Activated T-helper 1 cell treated with anti-CD3 and anti-CD28 coated beads, Interleukin-12 subunit alpha, Interleukin-12 subunit beta, Interleukin-2, Interleukin-4 antibody, amounts not matched to agents 30 ng/mL and 10 ng/mL and 1 ng/mL, durations not matched to agents 14 hours and 24 hours and 36 hours (primary cell): ENCODE measurements around the gene SMYD3. TPM values are rescaled to one million over a fixed set of nuclear protein-coding genes. Genes with fewer than 3 reads are reported as not detected.

Experiments used
- DNase-seq: peaks from one replicate; pipeline ENCODE4 v3.0.0; 2021; ENCODE audit warnings: low spot score
- H3K27ac Mint-ChIP-seq: one replicate; pipeline ENCODE4 v1.8.0; 2021; ENCODE audit warnings: mild to moderate bottlenecking, mixed read lengths
- H3K27me3 Mint-ChIP-seq: one replicate; pipeline ENCODE4 v1.8.0; 2022; ENCODE audit warnings: mild to moderate bottlenecking, moderate library complexity, mixed read lengths; ENCODE audit not compliant: insufficient read depth
- H3K36me3 Mint-ChIP-seq: one replicate; pipeline ENCODE4 v1.8.0; 2021; ENCODE audit warnings: low read depth, mixed read lengths
- H3K4me1 Mint-ChIP-seq: one replicate; pipeline ENCODE4 v1.8.0; 2021; ENCODE audit warnings: low read depth, mixed read lengths
- H3K4me3 Mint-ChIP-seq: one replicate; pipeline ENCODE4 v1.8.0; 2021; ENCODE audit warnings: mild to moderate bottlenecking, moderate library complexity, mixed read lengths
- H3K9me3 Mint-ChIP-seq: one replicate; pipeline ENCODE4 v1.8.0; 2021; ENCODE audit warnings: mixed read lengths
- intact Hi-C: fragments of 100-400 bp; cut with micrococcal nuclease; formaldehyde crosslinking; loops from one replicate; pipeline ENCODE4 v1.15.1; 2024
- total RNA-seq: library from RNA; stranded (reverse); gene quantifications from 2 replicates; pipeline ENCODE4 v1.2.3, GENCODE V29; 2022

The SMYD3 gene
- total RNA-seq, 1 donor from 2014 or later = 21.7 TPM

DNA sequence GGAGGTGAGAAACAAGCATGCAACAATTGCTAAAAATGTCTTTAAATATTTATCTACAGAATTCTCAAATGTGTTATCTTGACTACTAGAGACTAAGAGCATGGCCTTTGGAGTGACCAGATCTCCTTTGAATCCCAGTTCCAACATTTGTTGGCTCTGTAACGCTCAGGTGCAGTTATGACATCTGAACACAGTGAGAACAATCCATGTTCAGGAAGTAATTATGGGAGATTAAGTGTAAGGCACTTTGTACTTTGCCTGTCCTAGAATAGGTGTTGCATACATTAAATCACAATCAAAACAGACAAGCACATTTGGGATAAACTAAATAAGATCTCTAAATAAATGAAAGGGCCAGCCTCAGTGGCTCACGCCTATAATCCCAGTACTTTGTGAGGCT is 454.5 kb downstream of the SMYD3 start:
- H3K4me1 Mint-ChIP-seq = no peaks in the 10 kb centered on the region
- H3K27me3 Mint-ChIP-seq = no peaks in the 10 kb centered on the region
- H3K27ac Mint-ChIP-seq = no peak overlapping the region
- intact Hi-C loops = no loop called here
- no peak overlapping the region for H3K4me3 Mint-ChIP-seq
- DNase-seq = no peak
- H3K9me3 Mint-ChIP-seq = no peaks in the 10 kb centered on the region
- H3K36me3 Mint-ChIP-seq = peaks cover 1% of the 10 kb centered on the region

DNA sequence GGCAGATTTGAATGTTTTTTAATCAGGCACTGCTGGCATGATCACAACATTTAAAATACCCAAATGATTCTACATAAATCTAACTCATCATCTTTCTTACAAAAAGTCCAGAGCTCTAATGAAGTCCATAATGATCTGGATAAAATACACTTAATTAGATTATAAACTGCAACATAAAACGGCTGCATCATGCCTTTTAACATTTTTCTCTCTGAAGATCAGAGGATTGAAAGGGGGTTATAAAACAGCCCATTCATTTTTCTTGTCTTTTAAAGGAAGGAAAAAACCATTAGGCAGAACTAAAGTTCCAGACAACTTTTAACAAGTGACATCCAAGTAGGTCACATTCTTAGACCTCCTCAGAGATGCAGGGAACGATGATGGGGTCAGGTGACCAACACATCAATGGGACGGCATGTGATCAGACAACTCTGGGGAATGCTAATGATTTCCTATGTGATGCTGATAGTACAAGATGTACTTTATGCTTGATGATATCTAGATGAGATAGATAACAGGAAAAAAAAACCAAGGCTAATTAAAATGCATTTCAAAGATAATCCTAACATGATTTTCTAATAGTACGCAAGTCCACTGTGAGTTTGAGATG is 455.1 kb downstream of the SMYD3 start:
- Mint-ChIP-seq H3K36me3 (peaks cover 1% of the 10 kb centered on the region), H3K9me3 (no peaks in the 10 kb centered on the region), H3K4me3 (no peak overlapping the region), H3K27ac (no peak overlapping the region), H3K4me1 (no peaks in the 10 kb centered on the region), H3K27me3 (no peaks in the 10 kb centered on the region)
- intact Hi-C loops = no loop called here
- DNase-seq = no peak

DNA sequence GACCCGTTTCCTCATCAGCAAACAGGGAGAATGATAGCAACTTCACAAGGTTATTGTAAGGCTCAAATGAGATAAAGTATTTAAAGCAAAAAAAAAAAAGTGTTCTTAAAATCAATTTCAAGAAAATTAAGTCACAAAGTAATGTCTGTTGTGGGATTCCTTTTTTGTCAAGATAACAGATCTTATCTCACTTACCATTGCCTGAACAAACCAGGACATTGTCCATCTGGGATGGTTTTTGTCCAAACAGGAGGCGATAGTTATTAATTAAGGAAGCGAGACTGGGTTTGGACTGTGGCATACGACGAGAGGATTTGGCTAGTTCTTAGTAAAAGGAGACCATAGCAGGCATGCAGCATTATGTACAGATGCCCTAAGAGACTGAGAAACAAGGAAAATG is 458.4 kb downstream of the SMYD3 start:
- no peak overlapping the region for H3K4me3 Mint-ChIP-seq
- no peak for DNase-seq
- peaks cover 1% of the 10 kb centered on the region for H3K36me3 Mint-ChIP-seq
- intact Hi-C loops = no loop called here
- H3K4me1 Mint-ChIP-seq = no peaks in the 10 kb centered on the region
- no peaks in the 10 kb centered on the region for H3K9me3 Mint-ChIP-seq
- H3K27me3 Mint-ChIP-seq = no peaks in the 10 kb centered on the region
- no peak overlapping the region for H3K27ac Mint-ChIP-seq

DNA sequence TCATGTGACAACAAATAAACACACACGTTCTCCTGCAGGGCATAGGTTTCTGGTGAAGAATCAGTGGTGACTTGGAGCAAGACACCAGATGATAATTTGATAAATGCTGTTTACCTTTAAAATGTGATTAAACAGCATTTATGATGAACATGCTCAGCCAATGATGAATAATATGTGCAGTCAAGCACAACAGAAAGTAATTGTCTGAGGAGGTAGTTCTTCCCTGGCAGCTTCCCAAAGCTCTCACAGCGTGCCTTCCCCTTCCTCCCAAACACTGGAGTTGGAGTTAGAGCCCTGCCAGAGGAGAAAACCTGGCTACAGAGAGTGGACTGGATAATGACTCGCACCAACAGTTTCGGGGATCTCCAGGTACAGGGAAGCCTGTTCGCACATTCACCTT is 463.5 kb downstream of the SMYD3 start:
- no peaks in the 10 kb centered on the region for H3K36me3 Mint-ChIP-seq
- no peak overlapping the region for H3K4me3 Mint-ChIP-seq
- H3K27ac Mint-ChIP-seq = no peak overlapping the region

DNA sequence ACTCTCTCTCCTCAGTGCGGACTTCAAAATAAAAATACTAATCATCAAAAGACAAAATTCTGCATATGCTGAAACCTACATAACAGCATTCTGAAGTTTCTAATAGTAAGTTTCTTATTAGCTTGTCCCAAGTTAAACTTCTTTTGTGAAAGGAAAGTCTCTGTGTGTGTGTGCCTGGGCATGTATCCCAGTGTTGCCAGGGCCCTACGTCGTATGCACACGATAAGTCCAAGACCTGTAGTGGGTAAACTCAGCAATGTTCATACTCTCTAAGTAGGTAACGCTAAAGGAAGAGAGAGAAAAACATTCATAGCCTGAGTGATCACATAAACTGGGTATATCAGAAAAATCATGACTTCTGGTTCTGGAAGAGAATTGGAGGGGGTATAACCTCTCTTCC is 465.7 kb downstream of the SMYD3 start:
- Mint-ChIP-seq H3K9me3 (no peaks in the 10 kb centered on the region), H3K27ac (no peak overlapping the region), H3K36me3 (no peaks in the 10 kb centered on the region), H3K4me3 (no peak overlapping the region), H3K27me3 (no peaks in the 10 kb centered on the region), H3K4me1 (no peaks in the 10 kb centered on the region)
- intact Hi-C loops = no loop called here
- no peak for DNase-seq

More for the DNA sequence above, 463.5 kb downstream of the SMYD3 start:
- no peaks in the 10 kb centered on the region for H3K4me1 Mint-ChIP-seq
- no peaks in the 10 kb centered on the region for H3K27me3 Mint-ChIP-seq
- no peaks in the 10 kb centered on the region for H3K9me3 Mint-ChIP-seq
- intact Hi-C loops = no loop called here
- DNase-seq = no peak

DNA sequence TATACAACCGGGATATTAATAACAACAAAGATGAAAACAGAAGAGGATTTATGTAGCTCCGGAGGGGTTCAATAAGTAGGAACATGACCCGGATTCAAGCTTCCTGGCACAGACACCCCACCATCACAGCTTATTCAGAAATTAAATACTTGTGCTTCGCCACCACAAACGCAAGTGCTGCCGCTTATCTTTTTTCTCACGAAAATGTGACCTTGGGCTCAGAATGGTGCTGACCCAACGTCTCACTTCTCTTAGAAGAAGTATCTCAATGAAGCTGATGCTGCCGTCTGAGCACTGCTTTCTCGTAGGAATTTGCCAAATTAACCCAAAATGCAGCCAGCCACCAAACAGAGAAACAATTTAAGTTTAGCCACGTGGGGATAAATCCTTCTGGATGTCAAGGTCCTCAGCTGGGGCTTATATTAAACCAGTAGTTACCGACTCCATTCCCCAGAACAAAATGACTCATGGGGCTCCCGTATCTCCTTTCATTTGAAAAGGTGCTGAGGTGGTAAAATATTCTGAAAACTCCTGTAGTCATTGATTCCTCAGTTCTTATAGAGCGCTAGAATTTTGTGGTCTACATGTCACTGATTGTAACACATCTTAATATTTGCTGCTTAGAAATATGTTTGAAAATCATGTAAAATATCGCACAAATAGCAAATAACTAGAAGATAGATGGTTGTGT is 466.7 kb downstream of the SMYD3 start:
- Mint-ChIP-seq H3K36me3 (no peaks in the 10 kb centered on the region), H3K27me3 (no peaks in the 10 kb centered on the region), H3K4me3 (no peak overlapping the region), H3K9me3 (no peaks in the 10 kb centered on the region), H3K4me1 (no peaks in the 10 kb centered on the region), H3K27ac (no peak overlapping the region)
- intact Hi-C loops = no loop called here
- DNase-seq = no peak

DNA sequence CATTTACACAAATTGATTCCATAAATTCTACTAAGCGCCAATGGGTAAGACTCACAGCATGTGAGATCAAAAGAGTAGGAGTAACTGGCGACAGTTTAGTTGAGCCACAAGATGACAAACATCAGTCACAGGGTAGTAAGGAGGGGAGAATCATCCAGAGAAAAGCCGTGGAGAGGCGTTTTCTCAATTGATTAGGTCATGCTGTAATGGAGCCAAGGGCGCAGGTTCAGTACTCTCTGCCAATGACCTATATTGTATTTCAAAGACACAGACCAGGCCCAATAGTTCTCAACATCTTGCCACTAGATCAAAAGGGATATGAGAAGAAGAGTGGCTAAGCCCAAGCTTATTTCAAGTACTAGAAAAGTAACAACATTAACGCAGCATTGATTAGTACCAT is 467.5 kb downstream of the SMYD3 start:
- no peak for DNase-seq
- Mint-ChIP-seq H3K9me3 (no peaks in the 10 kb centered on the region), H3K4me3 (no peak overlapping the region), H3K36me3 (no peaks in the 10 kb centered on the region), H3K27ac (no peak overlapping the region), H3K27me3 (no peaks in the 10 kb centered on the region), H3K4me1 (no peaks in the 10 kb centered on the region)
- intact Hi-C loops = no loop called here

DNA sequence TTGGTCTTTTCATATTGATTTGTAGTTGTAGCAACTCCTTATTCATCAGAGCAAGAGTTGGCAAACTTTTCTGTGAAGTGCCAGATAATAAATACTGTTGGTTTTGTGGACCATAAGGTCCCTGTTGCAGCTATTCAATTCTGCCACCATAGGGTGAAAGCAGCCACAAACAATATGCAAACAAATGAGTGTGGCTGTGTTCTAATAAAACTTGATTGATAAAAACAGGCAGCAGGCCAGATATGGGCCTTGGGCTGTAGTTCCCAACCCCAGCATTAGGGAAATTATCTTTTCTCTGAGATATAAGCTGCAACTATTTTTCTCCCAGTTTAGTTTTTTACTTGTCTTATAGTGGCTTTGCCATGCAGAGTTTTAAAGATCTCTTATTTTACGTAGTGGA is 469.2 kb downstream of the SMYD3 start:
- no peaks in the 10 kb centered on the region for H3K36me3 Mint-ChIP-seq
- no peak for DNase-seq
- no peak overlapping the region for H3K4me3 Mint-ChIP-seq
- H3K4me1 Mint-ChIP-seq = no peaks in the 10 kb centered on the region
- H3K27me3 Mint-ChIP-seq = no peaks in the 10 kb centered on the region
- no peak overlapping the region for H3K27ac Mint-ChIP-seq
- intact Hi-C loops = no loop called here
- no peaks in the 10 kb centered on the region for H3K9me3 Mint-ChIP-seq

DNA sequence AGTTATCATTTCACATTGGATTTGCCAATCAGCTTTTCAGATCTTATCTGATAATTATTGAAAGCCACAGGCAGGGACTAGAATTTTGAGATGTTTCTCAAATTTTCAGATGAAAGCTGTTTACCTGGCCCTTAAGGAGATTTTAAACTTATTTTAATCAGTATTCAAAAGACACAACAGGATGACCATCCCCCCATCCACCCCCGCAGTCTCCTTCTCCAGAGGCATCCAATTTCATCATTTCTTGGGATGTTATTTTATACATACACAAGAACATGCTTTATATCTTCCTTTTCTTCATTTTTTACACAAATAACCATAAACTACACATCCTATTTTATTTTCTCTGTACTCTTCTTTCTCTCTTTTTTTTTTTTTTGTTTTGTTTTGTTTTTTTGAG is 470.9 kb downstream of the SMYD3 start:
- Mint-ChIP-seq H3K36me3 (no peaks in the 10 kb centered on the region), H3K4me1 (no peaks in the 10 kb centered on the region), H3K4me3 (no peak overlapping the region), H3K27me3 (no peaks in the 10 kb centered on the region), H3K9me3 (no peaks in the 10 kb centered on the region), H3K27ac (no peak overlapping the region)
- DNase-seq = no peak
- intact Hi-C loops = no loop called here

DNA sequence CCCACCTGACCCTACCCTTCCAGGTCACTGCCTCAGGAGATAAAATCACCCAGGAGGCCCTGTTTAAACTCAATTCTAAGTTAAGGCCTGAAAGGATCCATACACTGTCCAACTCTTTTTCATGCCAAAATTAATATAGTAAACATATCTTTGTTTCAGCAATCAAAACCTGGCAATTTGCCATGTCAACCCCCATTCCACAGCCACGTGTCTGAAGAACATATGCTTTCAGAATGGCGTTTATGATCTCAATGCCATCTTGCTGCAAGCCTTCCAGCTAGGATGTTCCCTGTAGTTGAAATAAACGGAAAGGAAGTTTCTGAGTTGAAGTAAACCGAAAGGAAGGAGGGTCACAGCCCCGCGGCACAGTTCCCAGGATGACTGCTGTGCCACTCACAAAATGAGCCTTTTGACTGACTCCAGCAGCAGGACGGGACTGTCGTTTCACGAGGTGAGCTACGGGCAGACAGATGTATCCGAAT is 472.0 kb downstream of the SMYD3 start:
- Mint-ChIP-seq H3K27me3 (no peaks in the 10 kb centered on the region), H3K4me3 (no peak overlapping the region), H3K36me3 (no peaks in the 10 kb centered on the region), H3K9me3 (no peaks in the 10 kb centered on the region), H3K27ac (no peak overlapping the region), H3K4me1 (no peaks in the 10 kb centered on the region)
- DNase-seq = no peak
- intact Hi-C loops = no loop called here

DNA sequence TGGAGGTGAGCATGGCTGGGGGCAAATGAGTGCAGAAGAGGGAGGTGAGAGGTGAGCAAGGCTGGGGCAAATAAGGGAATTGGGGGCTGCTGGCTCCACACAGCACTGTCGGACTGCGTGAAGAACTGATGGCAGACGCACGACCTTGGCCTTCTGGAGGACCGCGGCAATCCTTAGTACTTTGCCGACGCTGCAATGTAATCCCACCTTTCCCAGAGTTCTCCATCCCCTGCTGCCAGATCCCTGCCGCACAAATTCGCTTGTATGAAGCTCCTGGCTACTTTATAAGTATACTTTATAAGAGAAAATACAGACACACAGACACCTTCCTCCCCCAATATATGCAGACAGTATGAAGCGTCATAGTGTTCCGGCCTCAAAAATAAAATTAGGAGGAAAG is 472.4 kb downstream of the SMYD3 start:
- intact Hi-C loops = no loop called here
- Mint-ChIP-seq H3K4me3 (no peak overlapping the region), H3K9me3 (no peaks in the 10 kb centered on the region), H3K27me3 (no peaks in the 10 kb centered on the region), H3K4me1 (no peaks in the 10 kb centered on the region), H3K36me3 (no peaks in the 10 kb centered on the region), H3K27ac (no peak overlapping the region)
- no peak for DNase-seq

DNA sequence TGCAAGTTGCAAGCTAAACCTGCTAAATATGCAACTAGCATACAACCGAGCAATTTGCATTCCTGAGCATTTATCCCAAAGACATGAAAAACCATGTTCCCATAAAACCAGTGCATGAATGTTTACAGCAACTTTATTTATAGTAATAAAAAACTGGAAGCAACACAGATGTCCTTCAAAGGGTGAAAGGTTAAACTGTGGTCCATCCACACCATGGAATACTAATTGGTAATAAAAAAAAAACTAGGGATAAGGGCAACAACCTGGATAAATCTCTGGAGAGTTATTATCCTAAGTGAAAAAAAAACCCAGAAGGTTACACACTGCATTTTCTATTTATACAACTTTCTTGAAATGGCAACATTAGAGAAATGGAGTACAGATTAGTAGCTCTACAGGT is 474.1 kb downstream of the SMYD3 start:
- Mint-ChIP-seq H3K4me1 (no peaks in the 10 kb centered on the region), H3K36me3 (no peaks in the 10 kb centered on the region), H3K9me3 (no peaks in the 10 kb centered on the region), H3K27me3 (no peaks in the 10 kb centered on the region), H3K27ac (no peak overlapping the region), H3K4me3 (no peak overlapping the region)
- intact Hi-C loops = no loop called here
- no peak for DNase-seq

DNA sequence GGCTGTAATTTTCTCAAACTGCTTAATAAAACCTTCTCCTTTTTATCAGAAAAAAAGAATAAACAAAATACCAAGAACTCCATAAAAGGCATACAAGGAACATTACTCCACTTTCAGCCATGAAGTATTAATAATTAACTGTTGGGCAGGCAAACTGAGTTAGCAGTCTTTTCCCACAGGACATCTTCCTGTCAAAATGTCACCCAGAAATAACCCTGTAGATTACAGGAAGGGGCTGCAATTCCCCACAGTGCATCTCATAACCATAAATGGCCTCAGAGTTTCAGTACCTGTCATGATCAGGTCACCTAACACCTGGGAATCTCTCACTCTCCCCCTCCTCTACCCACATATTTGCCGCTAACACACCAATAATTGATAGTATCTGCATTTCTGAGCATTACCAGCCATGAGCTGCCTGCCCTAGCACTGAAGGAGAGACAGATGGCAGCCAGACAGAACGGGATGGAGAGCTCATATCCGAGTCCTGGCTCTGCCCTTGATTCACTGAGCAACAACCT is 475.0 kb downstream of the SMYD3 start:
- H3K36me3 Mint-ChIP-seq = no peaks in the 10 kb centered on the region
- DNase-seq = no peak
- intact Hi-C loops = no loop called here
- no peak overlapping the region for H3K27ac Mint-ChIP-seq
- no peaks in the 10 kb centered on the region for H3K4me1 Mint-ChIP-seq
- no peak overlapping the region for H3K4me3 Mint-ChIP-seq
- no peaks in the 10 kb centered on the region for H3K27me3 Mint-ChIP-seq
- no peaks in the 10 kb centered on the region for H3K9me3 Mint-ChIP-seq
